Urinary bladder (tissue), 4 donors: ENCODE results near the gene SLC22A15. TPM values are rescaled to one million over a fixed set of nuclear protein-coding genes. Genes with fewer than 3 reads are reported as not detected.
A peak's percentile ranks its signal among the peaks of the same experiment; 100 is the strongest.
"Not testable (repeated sequence)": the region's sequence is repeated elsewhere in the genome, so short reads cannot be mapped to it uniquely, and the experiment has no call there.

ENCODE experiments used
- DNase-seq: peaks from one replicate; pipeline ENCODE4 v3.0.0-alpha.2; 2015; ENCODE audit errors: extremely low spot score
- H3K27ac ChIP-seq: one replicate; pipeline ENCODE4 v1.5.1; 2013; ENCODE audit warnings: low read depth, mild to moderate bottlenecking, moderate library complexity
- H3K36me3 ChIP-seq: one replicate; pipeline ENCODE4 v1.6.1; 2013; ENCODE audit warnings: mild to moderate bottlenecking, moderate library complexity; ENCODE audit not compliant: insufficient read depth
- H3K4me1 ChIP-seq: one replicate; pipeline ENCODE4 v1.6.1; 2013; ENCODE audit warnings: mild to moderate bottlenecking, moderate library complexity; ENCODE audit not compliant: insufficient read depth
- H3K4me3 ChIP-seq: one replicate; pipeline ENCODE4 v1.5.1; 2013; ENCODE audit warnings: low read depth, low read length
- whole genome bisulfite sequencing: extraction: QIAGEN DNeasy Blood & Tissue Kit; methylation state at CpG from one replicate; pipeline ENCODE4 v1.1.7; 2013; 5-methylcytosine and 5-hydroxymethylcytosine counted together
- polyA plus RNA-seq: library from polyadenylated mRNA; stranded (reverse); fragments of 200-250 nt; gene quantifications from one replicate; pipeline ENCODE4 v1.2.3, GENCODE V29; 2013
- total RNA-seq: library from RNA; depleted of rRNA; stranded (reverse); fragments of >200 nt; gene quantifications from one replicate; pipeline ENCODE4 v1.2.3, GENCODE V29; 2014
- donor health status: healthy with polysubstance abuse.
- donor health status: healthy.

SLC22A15 gene
- total and polyA plus RNA-seq, 2 donors: 1.5 to 6.6 TPM

DNA sequence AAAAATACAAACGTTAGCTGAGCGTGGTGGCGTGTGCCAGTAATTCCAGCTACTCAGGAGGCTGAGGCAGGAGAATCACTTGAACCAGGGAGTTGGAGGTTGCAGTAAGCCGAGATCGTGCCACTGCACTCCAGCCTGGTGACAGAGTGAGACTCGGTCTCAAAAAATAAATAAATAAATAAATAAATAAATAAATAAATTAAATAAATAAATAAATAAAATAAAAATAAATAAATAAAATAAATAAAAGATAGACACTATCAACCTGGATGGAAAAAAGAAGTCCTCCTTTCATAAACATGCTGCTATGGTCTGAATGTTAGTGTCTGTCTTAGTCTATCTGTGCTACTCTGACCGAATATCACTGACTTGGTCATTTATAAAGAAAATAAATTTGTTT lies 4.5 kb upstream of the SLC22A15 start:
- H3K4me1 ChIP-seq, DNase-seq: not testable (repeated sequence)

DNA sequence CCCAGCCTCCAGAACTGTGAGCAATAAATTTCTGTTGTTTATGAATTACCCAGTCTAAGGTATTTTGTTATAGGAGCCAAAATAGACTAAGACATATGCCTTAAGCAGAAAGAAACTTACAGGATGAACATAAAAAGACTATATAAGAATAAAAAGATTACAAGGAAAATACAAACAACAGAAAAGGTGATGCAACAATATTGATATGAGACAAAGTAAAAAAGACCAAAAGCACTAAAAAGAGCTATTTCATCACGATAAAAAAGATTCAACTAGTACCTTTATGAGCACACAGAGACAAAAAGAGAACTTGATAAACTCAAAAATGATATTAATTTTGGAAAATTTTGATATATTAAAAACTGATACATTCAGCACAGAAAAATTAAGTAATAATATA lies 3.2 kb upstream of the SLC22A15 start:
- DNase-seq: no peak
- Histone ChIP-seq H3K27ac (no peak overlapping the region), H3K4me3 (no peak overlapping the region), H3K36me3 (no peaks in the 10 kb centered on the region), H3K4me1 (no peaks in the 10 kb centered on the region)
- 88% methylated on average over 1 of the region's 1 CpG for WGBS

More for the DNA sequence above, 4.5 kb upstream of the SLC22A15 start:
- H3K27ac ChIP-seq, H3K36me3 ChIP-seq, H3K4me3 ChIP-seq: not testable (repeated sequence)
- 96% methylated on average over 7 of the region's 7 CpGs for WGBS

DNA sequence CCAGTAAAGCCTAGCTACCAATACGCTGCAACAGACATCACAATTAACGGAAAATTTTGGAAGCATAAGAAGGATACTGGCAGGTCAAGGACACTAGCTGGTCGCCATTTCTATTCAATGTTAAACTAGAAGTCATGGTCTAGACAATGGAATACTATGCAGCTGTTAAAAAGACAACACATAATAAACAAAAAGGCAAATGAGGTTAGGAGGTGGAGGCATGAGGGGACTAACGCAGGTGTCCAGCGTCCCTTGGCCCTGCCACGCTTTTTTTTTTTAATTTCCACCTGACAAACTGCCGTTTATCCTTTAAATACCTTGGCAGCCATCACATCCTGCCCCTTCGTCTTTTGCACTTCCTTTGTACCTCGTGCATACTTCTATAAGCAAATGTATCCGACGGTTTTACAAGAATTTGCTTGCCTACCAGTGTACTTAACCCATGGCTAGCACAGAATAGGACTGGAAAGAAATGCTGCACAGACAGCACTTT lies 698 bp upstream of the SLC22A15 start:
- H3K4me1 ChIP-seq: no peaks in the 10 kb centered on the region
- H3K27ac ChIP-seq: no peak overlapping the region
- H3K4me3 ChIP-seq: peak overlapping the region; percentile 80
- no peak for DNase-seq
- 48% methylated on average over 11 of the region's 11 CpGs for WGBS
- H3K36me3 ChIP-seq: no peaks in the 10 kb centered on the region

GRCh38 chr1:115976921-115977498 lies 697 bp downstream of the SLC22A15 start:
- Histone ChIP-seq H3K27ac (no peak overlapping the region), H3K4me1 (no peaks in the 10 kb centered on the region), H3K36me3 (no peaks in the 10 kb centered on the region), H3K4me3 (peak overlapping the region; percentile 80)
- no peak for DNase-seq
- 49% methylated on average over 15 of the region's 15 CpGs for WGBS

- WGBS: 55% methylated on average over 9 of the region's 9 CpGs
- Histone ChIP-seq H3K36me3 (no peaks in the 10 kb centered on the region), H3K27ac (no peak overlapping the region), H3K4me1 (no peaks in the 10 kb centered on the region), H3K4me3 (no peak overlapping the region)
- no peak for DNase-seq
These were observed 1.4 kb downstream of the SLC22A15 start for GRCh38 chr1:115977499-115978258.

GRCh38 chr1:115978292-115978941 lies 2.1 kb downstream of the SLC22A15 start:
- Histone ChIP-seq H3K27ac (no peak overlapping the region), H3K4me3 (no peak overlapping the region), H3K4me1 (no peaks in the 10 kb centered on the region), H3K36me3 (no peaks in the 10 kb centered on the region)
- DNase-seq: no peak
- WGBS: 85% methylated on average over 6 of the region's 6 CpGs

- Histone ChIP-seq H3K4me1 (no peaks in the 10 kb centered on the region), H3K36me3 (no peaks in the 10 kb centered on the region), H3K4me3 (no peak overlapping the region), H3K27ac (no peak overlapping the region)
- 70% methylated on average over 2 of the region's 2 CpGs for WGBS
- no peak for DNase-seq
These were observed 3.8 kb downstream of the SLC22A15 start for GRCh38 chr1:115980156-115980555.

DNA sequence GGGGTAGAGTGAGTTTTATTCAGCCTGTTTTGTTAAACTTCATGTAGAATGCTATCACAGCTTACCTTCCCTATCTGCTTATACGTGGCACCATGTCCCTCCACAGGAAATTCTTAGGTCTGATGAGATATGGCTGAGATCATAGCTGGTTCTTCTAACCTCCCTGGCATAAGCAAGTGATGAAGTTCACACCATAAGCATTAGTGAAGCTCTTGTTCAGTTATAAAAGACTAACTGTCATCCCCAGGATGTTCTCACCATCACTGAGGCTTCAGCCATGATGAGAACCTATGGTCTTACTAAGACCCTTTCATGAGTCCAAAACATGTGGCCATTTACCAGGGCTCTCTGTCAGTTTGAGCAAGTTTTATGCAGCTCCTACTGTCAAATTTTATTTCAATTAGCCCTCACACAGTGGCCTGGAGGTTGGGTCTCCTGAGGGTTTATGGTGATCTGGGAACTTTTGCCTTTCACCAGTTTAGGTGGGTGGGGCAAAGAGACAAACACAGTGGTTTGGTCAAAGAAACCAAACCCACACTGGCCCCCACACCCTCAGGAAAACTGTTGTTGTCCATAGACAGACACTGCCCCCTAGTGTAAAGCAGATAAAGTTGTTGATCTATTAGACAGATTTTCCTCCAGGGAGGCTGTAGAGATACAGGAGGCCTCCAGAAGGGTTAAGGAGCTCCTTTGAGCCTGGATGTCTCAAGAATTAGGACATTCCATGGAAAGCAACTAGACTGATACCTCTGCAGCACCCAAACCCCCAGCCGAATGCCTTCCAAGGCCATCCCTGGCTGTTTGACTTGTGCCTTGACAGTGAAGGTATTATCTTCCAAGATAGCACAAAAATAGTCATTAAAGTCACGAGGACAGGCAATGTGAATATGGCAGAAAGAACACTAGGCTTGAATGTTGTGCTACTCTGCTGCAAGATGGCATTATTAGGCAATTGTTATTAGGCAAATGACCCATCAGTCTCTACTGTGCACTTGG lies 5.0 kb downstream of the SLC22A15 start:
- Histone ChIP-seq H3K36me3 (no peaks in the 10 kb centered on the region), H3K27ac (no peak overlapping the region), H3K4me3 (no peak overlapping the region), H3K4me1 (no peaks in the 10 kb centered on the region)
- DNase-seq: no peak
- WGBS: 56% methylated on average over 3 of the region's 3 CpGs

GRCh38 chr1:115982400-115982799 lies 6.1 kb downstream of the SLC22A15 start:
- Histone ChIP-seq H3K27ac (no peak overlapping the region), H3K4me1 (no peaks in the 10 kb centered on the region), H3K4me3 (no peak overlapping the region), H3K36me3 (no peaks in the 10 kb centered on the region)
- 64% methylated on average over 3 of the region's 3 CpGs for WGBS
- no peak for DNase-seq

DNA sequence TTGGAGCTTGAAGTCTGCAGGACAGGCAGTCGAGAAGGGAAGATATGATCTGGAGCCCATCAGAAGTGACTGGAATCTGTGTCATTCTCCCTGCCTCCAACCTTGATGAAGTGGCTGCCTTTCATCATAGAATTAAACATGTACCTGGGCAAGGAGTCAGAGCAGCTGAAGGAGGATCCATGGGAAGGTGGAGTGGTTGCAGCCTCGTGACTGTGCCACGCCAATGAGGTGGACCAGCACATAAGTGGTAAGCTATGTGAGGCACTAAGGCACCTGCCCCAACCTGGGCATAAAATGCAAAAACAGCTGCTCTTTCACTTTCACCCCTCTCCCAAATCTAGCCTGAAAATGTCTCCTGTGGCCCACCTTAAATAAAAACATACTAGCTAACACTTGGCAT lies 7.3 kb downstream of the SLC22A15 start:
- Histone ChIP-seq H3K4me1 (no peaks in the 10 kb centered on the region), H3K4me3 (no peak overlapping the region), H3K36me3 (no peaks in the 10 kb centered on the region), H3K27ac (no peak overlapping the region)
- DNase-seq: no peak
- WGBS: 87% methylated on average over 3 of the region's 3 CpGs

GRCh38 chr1:115987623-115988022 lies 11.3 kb downstream of the SLC22A15 start:
- Histone ChIP-seq H3K4me3 (no peak overlapping the region), H3K27ac (no peak overlapping the region), H3K4me1 (no peaks in the 10 kb centered on the region), H3K36me3 (no peaks in the 10 kb centered on the region)
- 79% methylated on average over 3 of the region's 3 CpGs for WGBS
- DNase-seq: no peak

- Histone ChIP-seq H3K27ac (no peak overlapping the region), H3K4me3 (no peak overlapping the region), H3K36me3 (no peaks in the 10 kb centered on the region), H3K4me1 (no peaks in the 10 kb centered on the region)
- no peak for DNase-seq
- 88% methylated on average over 1 of the region's 1 CpG for WGBS
These were observed 12.6 kb downstream of the SLC22A15 start for GRCh38 chr1:115988953-115989352.

- WGBS: 95% methylated on average over 3 of the region's 3 CpGs
- Histone ChIP-seq H3K4me1 (no peaks in the 10 kb centered on the region), H3K27ac (no peak overlapping the region), H3K4me3 (no peak overlapping the region), H3K36me3 (no peaks in the 10 kb centered on the region)
- DNase-seq: no peak
These were observed 13.4 kb downstream of the SLC22A15 start for GRCh38 chr1:115989699-115990098.
